ENCODE data around the gene CLDN6. TPM values are rescaled to one million over a fixed set of nuclear protein-coding genes. Genes with fewer than 3 reads are reported as not detected.

Gene CLDN6
- total and polyA plus RNA-seq, 2 of the 13 experiments (the other 11 are each of a cell fraction or from before 2014, with no cell fraction given): 5.9 to 7.6 TPM

GRCh38 chr16:3020604-3021448 lies 2.8 kb upstream of the CLDN6 start (continued):
- TF ChIP-seq PLSCR1 (CRISPR knock-in tag; IDR thresholded peaks at IDR 0.05; ENCODE audit: borderline replicate concordance): no peak
- TF ChIP-seq ZNF557 (CRISPR knock-in tag; IDR thresholded peaks at IDR 0.05): 0 out of 2 replicates have a peak, but pooled peaks have one; percentile 51
- 0 out of 2 replicates have a peak, but pooled peaks have one; percentile 37 for TF ChIP-seq PAF1 (CRISPR knock-in tag; IDR thresholded peaks at IDR 0.05)
- TF ChIP-seq, protein P1, sequence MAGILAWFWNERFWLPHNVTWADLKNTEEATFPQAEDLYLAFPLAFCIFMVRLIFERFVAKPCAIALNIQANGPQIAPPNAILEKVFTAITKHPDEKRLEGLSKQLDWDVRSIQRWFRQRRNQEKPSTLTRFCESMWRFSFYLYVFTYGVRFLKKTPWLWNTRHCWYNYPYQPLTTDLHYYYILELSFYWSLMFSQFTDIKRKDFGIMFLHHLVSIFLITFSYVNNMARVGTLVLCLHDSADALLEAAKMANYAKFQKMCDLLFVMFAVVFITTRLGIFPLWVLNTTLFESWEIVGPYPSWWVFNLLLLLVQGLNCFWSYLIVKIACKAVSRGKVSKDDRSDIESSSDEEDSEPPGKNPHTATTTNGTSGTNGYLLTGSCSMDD (CRISPR knock-in tag; IDR thresholded peaks at IDR 0.05): no peak
- no peak for TF ChIP-seq HOXA9 (CRISPR knock-in tag; IDR thresholded peaks at IDR 0.05; ENCODE audit: borderline replicate concordance)
- no peak for TF ChIP-seq HCFC1 (IDR thresholded peaks at IDR 0.05; ENCODE audit: low read depth, low read length)
- peak; percentile 55 for TF ChIP-seq ZFX (CRISPR knock-in tag; IDR thresholded peaks at IDR 0.05; ENCODE audit: low read depth)
- TF ChIP-seq ARHGAP35 (CRISPR knock-in tag; IDR thresholded peaks at IDR 0.05; ENCODE audit: borderline replicate concordance): 0 out of 2 replicates have a peak, but pooled peaks have one; percentile 28
- TF ChIP-seq ZNF496 (CRISPR knock-in tag; IDR thresholded peaks at IDR 0.05; ENCODE audit: insufficient replicate concordance): no peak
- TF ChIP-seq, protein P2, sequence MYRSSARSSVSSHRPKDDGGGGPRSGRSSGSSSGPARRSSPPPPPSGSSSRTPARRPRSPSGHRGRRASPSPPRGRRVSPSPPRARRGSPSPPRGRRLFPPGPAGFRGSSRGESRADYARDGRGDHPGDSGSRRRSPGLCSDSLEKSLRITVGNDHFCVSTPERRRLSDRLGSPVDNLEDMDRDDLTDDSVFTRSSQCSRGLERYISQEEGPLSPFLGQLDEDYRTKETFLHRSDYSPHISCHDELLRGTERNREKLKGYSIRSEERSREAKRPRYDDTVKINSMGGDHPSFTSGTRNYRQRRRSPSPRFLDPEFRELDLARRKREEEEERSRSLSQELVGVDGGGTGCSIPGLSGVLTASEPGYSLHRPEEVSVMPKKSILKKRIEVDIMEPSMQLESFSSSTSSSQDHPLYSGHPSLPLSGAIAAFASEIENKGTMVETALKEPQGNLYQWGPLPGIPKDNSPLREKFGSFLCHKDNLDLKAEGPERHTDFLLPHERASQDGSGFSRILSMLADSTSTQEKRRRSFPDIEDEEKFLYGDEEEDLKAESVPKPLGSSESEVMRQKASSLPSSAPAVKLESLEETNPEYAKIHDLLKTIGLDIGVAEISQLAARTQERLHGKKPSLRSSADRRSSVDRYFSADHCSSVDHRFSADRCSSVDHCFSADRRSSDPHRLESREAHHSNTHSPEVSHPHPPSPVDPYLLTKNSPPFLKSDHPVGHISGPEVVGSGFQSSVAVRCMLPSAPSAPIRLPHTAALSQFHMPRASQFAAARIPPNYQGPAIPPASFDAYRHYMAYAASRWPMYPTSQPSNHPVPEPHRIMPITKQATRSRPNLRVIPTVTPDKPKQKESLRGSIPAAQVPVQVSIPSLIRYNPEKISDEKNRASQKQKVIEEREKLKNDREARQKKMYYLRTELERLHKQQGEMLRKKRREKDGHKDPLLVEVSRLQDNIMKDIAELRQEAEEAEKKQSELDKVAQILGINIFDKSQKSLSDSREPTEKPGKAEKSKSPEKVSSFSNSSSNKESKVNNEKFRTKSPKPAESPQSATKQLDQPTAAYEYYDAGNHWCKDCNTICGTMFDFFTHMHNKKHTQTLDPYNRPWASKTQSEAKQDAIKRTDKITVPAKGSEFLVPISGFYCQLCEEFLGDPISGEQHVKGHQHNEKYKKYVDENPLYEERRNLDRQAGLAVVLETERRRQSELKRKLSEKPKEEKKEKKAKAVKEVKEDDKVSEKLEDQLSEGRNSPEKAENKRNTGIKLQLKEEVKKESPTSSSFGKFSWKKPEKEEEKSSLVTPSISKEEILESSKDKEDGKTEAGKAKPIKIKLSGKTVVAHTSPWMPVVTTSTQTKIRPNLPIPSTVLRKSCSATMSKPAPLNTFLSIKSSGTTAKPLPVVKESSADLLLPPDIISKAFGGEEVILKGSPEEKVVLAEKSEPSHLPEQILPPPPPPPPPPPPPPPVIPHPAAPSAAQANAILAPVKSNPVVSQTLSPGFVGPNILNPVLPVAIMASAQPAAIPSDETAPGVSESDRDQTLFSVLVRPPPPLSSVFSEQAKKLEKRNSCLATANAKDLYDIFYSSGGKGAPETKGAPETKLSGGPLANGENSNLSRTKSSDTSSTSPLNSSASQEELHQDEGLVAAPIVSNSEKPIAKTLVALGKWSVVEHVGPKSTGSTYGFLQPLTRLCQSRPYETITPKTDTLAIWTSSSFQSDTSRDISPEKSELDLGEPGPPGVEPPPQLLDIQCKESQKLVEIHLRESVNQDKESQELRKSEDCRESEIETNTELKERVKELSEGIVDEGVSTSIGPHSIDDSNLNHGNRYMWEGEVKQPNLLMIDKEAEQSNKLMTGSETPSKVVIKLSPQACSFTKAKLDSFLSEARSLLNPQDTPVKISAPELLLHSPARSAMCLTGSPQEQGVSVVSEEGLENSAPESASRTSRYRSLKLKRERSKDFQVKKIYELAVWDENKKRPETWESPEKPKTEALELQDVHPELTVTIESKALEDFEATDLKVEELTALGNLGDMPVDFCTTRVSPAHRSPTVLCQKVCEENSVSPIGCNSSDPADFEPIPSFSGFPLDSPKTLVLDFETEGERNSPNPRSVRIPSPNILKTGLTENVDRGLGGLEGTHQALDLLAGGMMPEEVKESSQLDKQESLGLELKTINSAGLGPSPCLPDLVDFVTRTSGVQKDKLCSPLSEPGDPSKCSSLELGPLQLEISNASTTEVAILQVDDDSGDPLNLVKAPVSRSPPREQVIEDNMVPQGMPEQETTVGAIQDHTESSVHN (CRISPR knock-in tag; IDR thresholded peaks at IDR 0.05): no peak; the same call in 1 of the 2 replicates
- TF ChIP-seq HNF1A (IDR thresholded peaks at IDR 0.05; ENCODE audit: low read depth): 0 out of 2 replicates have a peak, but pooled peaks have one; percentile 23
- TF ChIP-seq HNF1A (CRISPR knock-in tag; IDR thresholded peaks at IDR 0.05; ENCODE audit: borderline replicate concordance): peak; percentile 54; the same call in 1 of the 2 replicates
- TF ChIP-seq ONECUT2 (CRISPR knock-in tag; IDR thresholded peaks at IDR 0.05): no peak; the same call in 1 of the 2 replicates
